ENCODE measurements around the gene ELAVL4.

Gene ELAVL4

DNA sequence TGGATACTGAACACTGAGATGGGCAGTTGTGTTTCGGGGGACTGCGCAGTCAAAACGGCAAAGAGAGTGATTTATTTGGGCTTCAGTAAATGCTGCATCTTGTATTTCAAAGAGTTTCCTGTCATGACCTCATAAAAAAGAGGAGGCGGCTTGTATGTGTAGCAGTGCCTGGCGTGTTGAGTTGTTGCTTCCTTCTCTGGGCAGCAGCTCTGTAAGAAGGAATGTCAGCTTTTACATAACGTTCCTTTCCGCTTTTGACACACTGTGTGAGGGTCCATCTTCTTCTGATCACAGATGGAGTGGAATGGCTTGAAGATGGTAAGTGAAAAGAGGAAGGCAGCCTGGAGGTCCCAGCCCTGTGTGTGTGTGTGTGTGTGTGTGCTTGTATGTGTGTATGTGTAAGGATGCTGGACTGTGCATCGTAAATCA is 941 bp downstream of the ELAVL4 start:
- DNase-seq, result no peak
- no peak overlapping the region for H2BK120ac ChIP-seq (ENCODE audit: low read depth, low read length)

DNA sequence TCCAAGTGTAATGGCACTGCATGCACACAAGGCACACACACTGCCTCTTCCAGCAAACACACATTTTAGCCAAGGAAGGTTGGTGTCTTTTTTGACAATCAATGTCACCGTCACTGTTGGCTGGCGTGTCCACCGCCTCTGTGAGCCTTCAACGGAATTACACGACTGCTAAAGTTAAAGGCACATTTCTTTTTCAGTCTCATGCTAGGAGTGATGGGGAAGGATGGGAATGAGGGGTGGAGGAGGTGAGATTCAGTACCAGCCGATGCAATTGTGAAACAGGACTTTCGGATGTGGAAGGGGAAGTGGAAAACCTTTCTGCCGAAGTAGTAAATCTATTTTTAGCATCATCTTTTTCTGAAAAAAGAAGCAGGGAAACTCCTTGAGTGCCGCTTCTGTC is 1.4 kb downstream of the ELAVL4 start:
- DNase-seq, result no peak
- Histone ChIP-seq H3K9ac (ENCODE audit: low read length) (no peak overlapping the region), H3K18ac (ENCODE audit: low read length) (no peak overlapping the region), H3K36me3 (ENCODE audit: control insufficient read depth, insufficient read depth, low read length) (no peaks in the 10 kb centered on the region), H3K4me3 (ENCODE audit: low read length) (no peak overlapping the region), H3K27ac (ENCODE audit: low read depth, low read length) (peak overlapping the region; percentile 34), H4K8ac (ENCODE audit: low read depth, low read length) (no peak overlapping the region), H3K56ac (ENCODE audit: low read length) (no peak overlapping the region), H3K79me2 (ENCODE audit: control insufficient read depth, insufficient read depth, low read length) (no peaks in the 10 kb centered on the region), H3K4me2 (ENCODE audit: low read length) (no peak overlapping the region), H3K27me3 (ENCODE audit: insufficient read depth, low read length, poor library complexity) (no peaks in the 10 kb centered on the region), H3K4me1 (ENCODE audit: control insufficient read depth, low read depth, low read length) (no peaks in the 10 kb centered on the region), H3K23ac (ENCODE audit: low read length) (no peak overlapping the region), H3K4ac (ENCODE audit: low read depth, low read length) (no peak overlapping the region), H2AK5ac (ENCODE audit: low read length) (no peak overlapping the region), H3K79me1 (ENCODE audit: low read length) (no peaks in the 10 kb centered on the region), H4K5ac (ENCODE audit: low read length) (no peak overlapping the region), H2BK5ac (ENCODE audit: low read length) (no peak overlapping the region), H2BK15ac (replicated peaks; ENCODE audit: low read depth) (no peak overlapping the region), H2BK120ac (ENCODE audit: low read depth, low read length) (no peak overlapping the region)
- WGBS (ENCODE audit: extremely low coverage, insufficient coverage, low lambda C conversion rate), result no CpG with 5 or more reads among the region's 9 CpGs

More for the DNA sequence above, 941 bp downstream of the ELAVL4 start:
- no peak overlapping the region for H4K8ac ChIP-seq (ENCODE audit: low read depth, low read length)
- H3K4ac ChIP-seq (ENCODE audit: low read depth, low read length), result no peak overlapping the region
- H3K4me3 ChIP-seq (ENCODE audit: low read length), result no peak overlapping the region
- H3K4me1 ChIP-seq (ENCODE audit: control insufficient read depth, low read depth, low read length), result no peaks in the 10 kb centered on the region
- no peak overlapping the region for H3K18ac ChIP-seq (ENCODE audit: low read length)
- no peak overlapping the region for H2BK5ac ChIP-seq (ENCODE audit: low read length)
- H3K36me3 ChIP-seq (ENCODE audit: control insufficient read depth, insufficient read depth, low read length), result no peaks in the 10 kb centered on the region
- no peak overlapping the region for H4K5ac ChIP-seq (ENCODE audit: low read length)
- no peak overlapping the region for H3K56ac ChIP-seq (ENCODE audit: low read length)
- no peak overlapping the region for H3K23ac ChIP-seq (ENCODE audit: low read length)
- H3K79me2 ChIP-seq (ENCODE audit: control insufficient read depth, insufficient read depth, low read length), result no peaks in the 10 kb centered on the region
- no peaks in the 10 kb centered on the region for H3K79me1 ChIP-seq (ENCODE audit: low read length)
- H3K9ac ChIP-seq (ENCODE audit: low read length), result no peak overlapping the region
- H3K27me3 ChIP-seq (ENCODE audit: insufficient read depth, low read length, poor library complexity), result no peaks in the 10 kb centered on the region
- WGBS (ENCODE audit: extremely low coverage, insufficient coverage, low lambda C conversion rate), result no CpG with 5 or more reads among the region's 8 CpGs
- H3K4me2 ChIP-seq (ENCODE audit: low read length), result no peak overlapping the region
- no peak overlapping the region for H2BK15ac ChIP-seq (replicated peaks; ENCODE audit: low read depth)
- H3K27ac ChIP-seq (ENCODE audit: low read depth, low read length), result no peak overlapping the region
- H2AK5ac ChIP-seq (ENCODE audit: low read length), result no peak overlapping the region

DNA sequence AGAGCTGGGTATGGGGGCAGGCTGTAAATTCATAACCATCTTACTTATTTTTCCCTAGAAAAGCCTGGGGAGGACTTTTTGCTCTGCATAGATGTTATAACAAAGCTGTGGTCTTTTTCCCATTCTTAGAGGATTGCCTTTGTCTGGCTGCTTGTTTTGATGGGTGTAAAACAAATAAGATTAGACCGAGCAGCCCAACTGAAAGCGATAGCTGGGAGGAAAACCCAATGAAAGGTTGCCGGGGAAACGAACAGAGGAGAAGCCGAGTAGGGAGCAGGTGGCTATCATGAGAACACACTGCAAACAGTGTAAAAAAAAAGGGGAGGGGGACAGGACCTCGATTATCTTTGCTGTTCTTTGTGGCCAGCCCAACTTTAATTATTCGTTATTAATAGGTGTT is 1.9 kb downstream of the ELAVL4 start:
- Histone ChIP-seq H3K4me3 (ENCODE audit: low read length) (no peak overlapping the region), H2BK15ac (replicated peaks; ENCODE audit: low read depth) (no peak overlapping the region), H2AK5ac (ENCODE audit: low read length) (no peak overlapping the region), H3K4me2 (ENCODE audit: low read length) (no peak overlapping the region), H2BK120ac (ENCODE audit: low read depth, low read length) (no peak overlapping the region), H3K56ac (ENCODE audit: low read length) (no peak overlapping the region), H2BK5ac (ENCODE audit: low read length) (no peak overlapping the region), H4K5ac (ENCODE audit: low read length) (no peak overlapping the region), H3K4ac (ENCODE audit: low read depth, low read length) (no peak overlapping the region), H3K36me3 (ENCODE audit: control insufficient read depth, insufficient read depth, low read length) (no peaks in the 10 kb centered on the region), H3K79me2 (ENCODE audit: control insufficient read depth, insufficient read depth, low read length) (no peaks in the 10 kb centered on the region), H3K9ac (ENCODE audit: low read length) (no peak overlapping the region), H3K79me1 (ENCODE audit: low read length) (no peaks in the 10 kb centered on the region), H3K4me1 (ENCODE audit: control insufficient read depth, low read depth, low read length) (no peaks in the 10 kb centered on the region), H3K27ac (ENCODE audit: low read depth, low read length) (peak overlapping the region; percentile 34), H3K27me3 (ENCODE audit: insufficient read depth, low read length, poor library complexity) (no peaks in the 10 kb centered on the region), H4K8ac (ENCODE audit: low read depth, low read length) (no peak overlapping the region), H3K23ac (ENCODE audit: low read length) (no peak overlapping the region), H3K18ac (ENCODE audit: low read length) (no peak overlapping the region)
- DNase-seq, result peak; percentile 49
- WGBS (ENCODE audit: extremely low coverage, insufficient coverage, low lambda C conversion rate), result no CpG with 5 or more reads among the region's 7 CpGs

DNA sequence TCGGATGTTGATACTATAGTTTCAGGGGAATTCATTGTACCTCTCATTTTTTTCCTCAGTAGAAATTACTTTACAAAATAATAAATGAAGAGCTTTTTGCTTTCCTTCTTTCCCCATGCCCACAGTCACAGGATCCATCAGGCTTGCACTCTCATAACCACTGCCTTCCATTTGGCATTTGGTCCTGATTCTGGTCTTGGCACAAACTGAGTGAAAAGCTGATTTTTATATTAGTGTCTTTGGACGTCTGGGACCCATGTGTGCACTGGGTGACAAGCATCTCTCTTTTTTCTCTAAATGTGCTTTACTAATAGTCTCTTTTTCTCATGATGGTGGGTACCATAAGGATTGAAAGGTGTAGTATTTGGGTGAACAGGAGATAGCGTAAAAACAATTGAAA is 2.8 kb downstream of the ELAVL4 start:
- Histone ChIP-seq H3K79me2 (ENCODE audit: control insufficient read depth, insufficient read depth, low read length) (no peaks in the 10 kb centered on the region), H3K4me1 (ENCODE audit: control insufficient read depth, low read depth, low read length) (no peaks in the 10 kb centered on the region), H3K4ac (ENCODE audit: low read depth, low read length) (no peak overlapping the region), H3K56ac (ENCODE audit: low read length) (no peak overlapping the region), H3K18ac (ENCODE audit: low read length) (no peak overlapping the region), H4K8ac (ENCODE audit: low read depth, low read length) (no peak overlapping the region), H2BK15ac (replicated peaks; ENCODE audit: low read depth) (no peak overlapping the region), H3K23ac (ENCODE audit: low read length) (no peak overlapping the region), H3K4me2 (ENCODE audit: low read length) (no peak overlapping the region), H3K36me3 (ENCODE audit: control insufficient read depth, insufficient read depth, low read length) (no peaks in the 10 kb centered on the region), H2BK120ac (ENCODE audit: low read depth, low read length) (no peak overlapping the region), H4K5ac (ENCODE audit: low read length) (no peak overlapping the region), H2BK5ac (ENCODE audit: low read length) (no peak overlapping the region), H3K9ac (ENCODE audit: low read length) (no peak overlapping the region), H3K27me3 (ENCODE audit: insufficient read depth, low read length, poor library complexity) (no peaks in the 10 kb centered on the region), H2AK5ac (ENCODE audit: low read length) (no peak overlapping the region), H3K4me3 (ENCODE audit: low read length) (no peak overlapping the region), H3K27ac (ENCODE audit: low read depth, low read length) (no peak overlapping the region), H3K79me1 (ENCODE audit: low read length) (no peaks in the 10 kb centered on the region)
- DNase-seq, result no peak
- no CpG with 5 or more reads among the region's 3 CpGs for WGBS (ENCODE audit: extremely low coverage, insufficient coverage, low lambda C conversion rate)

DNA sequence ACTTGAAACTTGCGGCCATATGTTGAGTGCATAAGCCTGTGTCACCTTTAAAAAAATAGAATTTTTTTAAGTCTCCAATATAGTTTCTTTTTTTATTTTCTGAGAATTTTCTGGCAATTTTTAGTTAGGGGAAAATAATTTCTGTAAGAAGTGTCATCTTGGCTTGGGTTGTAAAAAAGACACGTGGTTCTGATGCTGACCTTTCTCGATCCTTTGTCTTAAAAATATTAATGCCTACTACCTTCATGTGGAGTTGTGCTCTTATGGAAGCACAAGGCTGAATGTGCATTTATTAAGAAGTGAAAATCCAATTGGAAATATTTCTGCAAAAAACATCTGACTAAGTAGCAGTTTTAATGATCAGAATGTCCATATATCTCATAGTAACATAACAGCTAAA is 3.5 kb downstream of the ELAVL4 start:
- no peaks in the 10 kb centered on the region for H3K36me3 ChIP-seq (ENCODE audit: control insufficient read depth, insufficient read depth, low read length)
- no peaks in the 10 kb centered on the region for H3K79me1 ChIP-seq (ENCODE audit: low read length)
- H3K79me2 ChIP-seq (ENCODE audit: control insufficient read depth, insufficient read depth, low read length), result no peaks in the 10 kb centered on the region
- H2BK5ac ChIP-seq (ENCODE audit: low read length), result no peak overlapping the region
- no CpG with 5 or more reads among the region's 3 CpGs for WGBS (ENCODE audit: extremely low coverage, insufficient coverage, low lambda C conversion rate)
- no peak overlapping the region for H3K9ac ChIP-seq (ENCODE audit: low read length)
- no peak for DNase-seq
- no peak overlapping the region for H3K18ac ChIP-seq (ENCODE audit: low read length)
- no peak overlapping the region for H3K23ac ChIP-seq (ENCODE audit: low read length)
- no peaks in the 10 kb centered on the region for H3K4me1 ChIP-seq (ENCODE audit: control insufficient read depth, low read depth, low read length)
- H3K56ac ChIP-seq (ENCODE audit: low read length), result no peak overlapping the region
- no peak overlapping the region for H4K5ac ChIP-seq (ENCODE audit: low read length)
- H3K4me2 ChIP-seq (ENCODE audit: low read length), result no peak overlapping the region
- H3K27ac ChIP-seq (ENCODE audit: low read depth, low read length), result no peak overlapping the region
- H3K27me3 ChIP-seq (ENCODE audit: insufficient read depth, low read length, poor library complexity), result no peaks in the 10 kb centered on the region
- no peak overlapping the region for H3K4me3 ChIP-seq (ENCODE audit: low read length)
- no peak overlapping the region for H2BK15ac ChIP-seq (replicated peaks; ENCODE audit: low read depth)
- H3K4ac ChIP-seq (ENCODE audit: low read depth, low read length), result no peak overlapping the region
- no peak overlapping the region for H2BK120ac ChIP-seq (ENCODE audit: low read depth, low read length)
- no peak overlapping the region for H4K8ac ChIP-seq (ENCODE audit: low read depth, low read length)
- H2AK5ac ChIP-seq (ENCODE audit: low read length), result no peak overlapping the region

DNA sequence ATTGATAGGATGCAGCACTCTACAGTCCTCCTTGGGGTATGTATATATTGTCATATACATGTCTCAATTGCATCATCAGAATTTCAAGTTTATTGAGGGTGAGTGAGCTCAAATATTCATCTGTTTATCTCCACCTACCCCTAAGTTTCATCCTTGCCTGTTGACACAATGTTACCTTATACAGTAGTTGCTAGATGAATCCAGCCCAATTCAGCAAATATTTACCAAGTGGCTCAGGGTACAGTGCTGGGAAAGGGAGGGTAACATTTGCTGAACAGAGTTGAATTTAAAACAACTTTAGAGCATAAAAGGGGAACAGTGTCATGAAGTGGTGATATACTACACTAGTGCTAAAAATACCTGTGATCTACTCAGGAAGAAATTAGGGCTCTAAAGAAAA is 14.4 kb downstream of the ELAVL4 start:
- Histone ChIP-seq H3K23ac (ENCODE audit: low read length) (no peak overlapping the region), H3K79me1 (ENCODE audit: low read length) (no peaks in the 10 kb centered on the region), H3K27me3 (ENCODE audit: insufficient read depth, low read length, poor library complexity) (no peaks in the 10 kb centered on the region), H4K5ac (ENCODE audit: low read length) (no peak overlapping the region), H3K4me3 (ENCODE audit: low read length) (no peak overlapping the region), H3K56ac (ENCODE audit: low read length) (no peak overlapping the region), H3K18ac (ENCODE audit: low read length) (no peak overlapping the region), H3K4me1 (ENCODE audit: control insufficient read depth, low read depth, low read length) (no peaks in the 10 kb centered on the region), H3K27ac (ENCODE audit: low read depth, low read length) (no peak overlapping the region), H3K79me2 (ENCODE audit: control insufficient read depth, insufficient read depth, low read length) (no peaks in the 10 kb centered on the region), H3K4ac (ENCODE audit: low read depth, low read length) (no peak overlapping the region), H2BK5ac (ENCODE audit: low read length) (no peak overlapping the region), H3K9ac (ENCODE audit: low read length) (no peak overlapping the region), H2BK120ac (ENCODE audit: low read depth, low read length) (no peak overlapping the region), H3K36me3 (ENCODE audit: control insufficient read depth, insufficient read depth, low read length) (no peaks in the 10 kb centered on the region), H2BK15ac (replicated peaks; ENCODE audit: low read depth) (no peak overlapping the region), H3K4me2 (ENCODE audit: low read length) (no peak overlapping the region), H4K8ac (ENCODE audit: low read depth, low read length) (no peak overlapping the region), H2AK5ac (ENCODE audit: low read length) (no peak overlapping the region)
- DNase-seq, result no peak
